HEK293T (cell line): ENCODE measurements around the gene SOWAHB.

ENCODE experiments used
- BHLHE40 ChIP-seq: fragments of 450-650 bp; IDR thresholded peaks from 2 replicates; pipeline ENCODE4 v1.6.1; 2016; ENCODE audit warnings: mild to moderate bottlenecking, moderate library complexity, borderline replicate concordance
- TF ChIP-seq, protein P1 (sequence below): fragments of 450-650 bp; IDR thresholded peaks from 2 replicates; pipeline ENCODE4 v1.6.1; 2016

DNA sequence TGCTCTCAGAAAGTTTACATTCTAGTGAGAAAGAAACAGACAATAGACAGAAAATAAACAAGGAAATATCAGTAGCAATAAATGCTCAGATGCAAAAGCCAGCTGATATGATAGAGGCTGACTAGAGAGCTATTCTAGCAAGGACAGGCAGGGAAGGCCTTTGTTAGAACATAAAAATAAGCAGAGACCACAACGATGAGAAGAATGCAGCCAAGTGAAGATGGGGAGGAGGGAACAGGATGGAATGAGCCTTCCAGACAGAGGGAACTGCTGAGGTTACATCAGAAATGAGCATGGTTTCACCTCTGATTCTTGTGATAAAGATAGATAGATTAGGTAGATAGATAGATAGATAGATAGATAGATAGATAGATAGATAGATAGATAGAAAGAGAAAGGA, 7.6 kb upstream of the SOWAHB start:
- TF ChIP-seq, protein P1, sequence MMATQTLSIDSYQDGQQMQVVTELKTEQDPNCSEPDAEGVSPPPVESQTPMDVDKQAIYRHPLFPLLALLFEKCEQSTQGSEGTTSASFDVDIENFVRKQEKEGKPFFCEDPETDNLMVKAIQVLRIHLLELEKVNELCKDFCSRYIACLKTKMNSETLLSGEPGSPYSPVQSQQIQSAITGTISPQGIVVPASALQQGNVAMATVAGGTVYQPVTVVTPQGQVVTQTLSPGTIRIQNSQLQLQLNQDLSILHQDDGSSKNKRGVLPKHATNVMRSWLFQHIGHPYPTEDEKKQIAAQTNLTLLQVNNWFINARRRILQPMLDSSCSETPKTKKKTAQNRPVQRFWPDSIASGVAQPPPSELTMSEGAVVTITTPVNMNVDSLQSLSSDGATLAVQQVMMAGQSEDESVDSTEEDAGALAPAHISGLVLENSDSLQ = no peak
- no peak for TF ChIP-seq BHLHE40
